ENCODE data around the gene SNN.

- TF ChIP-seq, protein P1, sequence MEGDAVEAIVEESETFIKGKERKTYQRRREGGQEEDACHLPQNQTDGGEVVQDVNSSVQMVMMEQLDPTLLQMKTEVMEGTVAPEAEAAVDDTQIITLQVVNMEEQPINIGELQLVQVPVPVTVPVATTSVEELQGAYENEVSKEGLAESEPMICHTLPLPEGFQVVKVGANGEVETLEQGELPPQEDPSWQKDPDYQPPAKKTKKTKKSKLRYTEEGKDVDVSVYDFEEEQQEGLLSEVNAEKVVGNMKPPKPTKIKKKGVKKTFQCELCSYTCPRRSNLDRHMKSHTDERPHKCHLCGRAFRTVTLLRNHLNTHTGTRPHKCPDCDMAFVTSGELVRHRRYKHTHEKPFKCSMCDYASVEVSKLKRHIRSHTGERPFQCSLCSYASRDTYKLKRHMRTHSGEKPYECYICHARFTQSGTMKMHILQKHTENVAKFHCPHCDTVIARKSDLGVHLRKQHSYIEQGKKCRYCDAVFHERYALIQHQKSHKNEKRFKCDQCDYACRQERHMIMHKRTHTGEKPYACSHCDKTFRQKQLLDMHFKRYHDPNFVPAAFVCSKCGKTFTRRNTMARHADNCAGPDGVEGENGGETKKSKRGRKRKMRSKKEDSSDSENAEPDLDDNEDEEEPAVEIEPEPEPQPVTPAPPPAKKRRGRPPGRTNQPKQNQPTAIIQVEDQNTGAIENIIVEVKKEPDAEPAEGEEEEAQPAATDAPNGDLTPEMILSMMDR (IDR thresholded peaks at IDR 0.05), result no peak
- no peak for TF ChIP-seq POLR2A (IDR thresholded peaks at IDR 0.05; ENCODE audit: low read depth)
- no peak for TF ChIP-seq POLR2AphosphoS5 (IDR thresholded peaks at IDR 0.05)
- no peak for TF ChIP-seq EP300 (IDR thresholded peaks at IDR 0.05)
These were observed 19.0 kb upstream of the SNN start for GRCh38 chr16:11649276-11649675.
